ENCODE measurements around the gene NOL11.
"Not testable (repeated sequence)": the region's sequence is repeated elsewhere in the genome, so short reads cannot be mapped to it uniquely, and the experiment has no call there.

Gene NOL11

GRCh38 chr17:67756766-67757165 lies 39.0 kb downstream of the NOL11 start:
- not testable (repeated sequence) for DNase-seq

GRCh38 chr17:67759355-67760171 lies 41.8 kb downstream of the NOL11 start:
- DNase-seq, result no peak

GRCh38 chr17:67765623-67766022 lies 47.9 kb downstream of the NOL11 start:
- no peak for DNase-seq

- DNase-seq, result no peak
These were observed 51.5 kb downstream of the NOL11 start for GRCh38 chr17:67769231-67769630.

GRCh38 chr17:67770539-67770938 lies 52.8 kb downstream of the NOL11 start:
- no peak for DNase-seq

- no peak for DNase-seq
These were observed 54.9 kb downstream of the NOL11 start for GRCh38 chr17:67772679-67773078.

GRCh38 chr17:67773246-67773645 lies 55.5 kb downstream of the NOL11 start:
- no peak for DNase-seq

GRCh38 chr17:67779098-67779672 lies 61.4 kb downstream of the NOL11 start:
- DNase-seq, result no peak

GRCh38 chr17:67784364-67785121 lies 66.8 kb downstream of the NOL11 start:
- DNase-seq, result no peak

GRCh38 chr17:67785122-67785477 lies 67.4 kb downstream of the NOL11 start:
- no peak for DNase-seq

GRCh38 chr17:67785504-67785903 lies 67.8 kb downstream of the NOL11 start:
- DNase-seq, result no peak
